HG03045 (cell line): ENCODE results near the gene UST.

Experiments used
- ATAC-seq: cut with Tn5 transposase; IDR thresholded peaks from one replicate; pipeline ENCODE4 v1.9.1; 2021; ENCODE audit warnings: mild to moderate bottlenecking, moderate library complexity; ENCODE audit not compliant: unreplicated experiment

UST gene

GRCh38 chr6:149026530-149026942, 279.7 kb downstream of the UST start:
- no peak for ATAC-seq

GRCh38 chr6:149027484-149027883, 280.7 kb downstream of the UST start:
- ATAC-seq: no peak

GRCh38 chr6:149028767-149029405, 282.1 kb downstream of the UST start:
- no peak for ATAC-seq

- no peak for ATAC-seq
Measured at GRCh38 chr6:149031201-149031858, 284.5 kb downstream of the UST start.

- peak; percentile 21 for ATAC-seq
Measured at GRCh38 chr6:149031859-149032598, 285.2 kb downstream of the UST start.

- peak; percentile 75 for ATAC-seq
Measured at GRCh38 chr6:149032599-149033405, 286.0 kb downstream of the UST start.

GRCh38 chr6:149033454-149033853, 286.6 kb downstream of the UST start:
- no peak for ATAC-seq

GRCh38 chr6:149035766-149036165, 288.9 kb downstream of the UST start:
- ATAC-seq: no peak

GRCh38 chr6:149037051-149037671, 290.3 kb downstream of the UST start:
- ATAC-seq: no peak

GRCh38 chr6:149039025-149039424, 292.2 kb downstream of the UST start:
- ATAC-seq: peak; percentile 41

GRCh38 chr6:149041953-149042352, 295.1 kb downstream of the UST start:
- no peak for ATAC-seq

GRCh38 chr6:149043476-149044130, 296.8 kb downstream of the UST start:
- no peak for ATAC-seq

GRCh38 chr6:149044528-149044927, 297.7 kb downstream of the UST start:
- ATAC-seq: no peak

GRCh38 chr6:149045404-149045803, 298.6 kb downstream of the UST start:
- no peak for ATAC-seq

- no peak for ATAC-seq
Measured at GRCh38 chr6:149046164-149046821, 299.5 kb downstream of the UST start.

GRCh38 chr6:149046822-149047246, 300.0 kb downstream of the UST start:
- peak; percentile 65 for ATAC-seq

- no peak for ATAC-seq
Measured at GRCh38 chr6:149049230-149049629, 302.4 kb downstream of the UST start.

GRCh38 chr6:149050160-149050559, 303.3 kb downstream of the UST start:
- ATAC-seq: no peak

GRCh38 chr6:149052350-149053106, 305.7 kb downstream of the UST start:
- peak; percentile 48 for ATAC-seq
